Osteocyte (in vitro differentiated cells): ENCODE results near the gene MLANA. TPM values are rescaled to one million over a fixed set of nuclear protein-coding genes. Genes with fewer than 3 reads are reported as not detected.

Experiments
- DNase-seq: peaks from one replicate; pipeline ENCODE4 v3.0.0; 2021; ENCODE audit warnings: mixed read lengths; ENCODE audit not compliant: unreplicated experiment; ENCODE audit errors: extremely low spot score
- H3K27ac Mint-ChIP-seq: one replicate; pipeline ENCODE4 v1.8.0; 2021; ENCODE audit warnings: mild to moderate bottlenecking, mixed read lengths; ENCODE audit not compliant: unreplicated experiment
- H3K27me3 Mint-ChIP-seq: one replicate; pipeline ENCODE4 v1.8.0; 2021; ENCODE audit warnings: mixed read lengths; ENCODE audit not compliant: unreplicated experiment
- H3K36me3 Mint-ChIP-seq: one replicate; pipeline ENCODE4 v1.8.0; 2021; ENCODE audit warnings: mixed read lengths; ENCODE audit not compliant: unreplicated experiment
- H3K4me1 Mint-ChIP-seq: one replicate; pipeline ENCODE4 v1.8.0; 2021; ENCODE audit warnings: mixed read lengths; ENCODE audit not compliant: unreplicated experiment
- H3K4me3 Mint-ChIP-seq: one replicate; pipeline ENCODE4 v1.8.0; 2021; ENCODE audit warnings: mild to moderate bottlenecking, moderate library complexity, mixed read lengths; ENCODE audit not compliant: unreplicated experiment
- H3K9me3 Mint-ChIP-seq: one replicate; pipeline ENCODE4 v1.8.0; 2021; ENCODE audit warnings: mixed read lengths; ENCODE audit not compliant: unreplicated experiment
- total RNA-seq: library from RNA; stranded (reverse); gene quantifications from 2 replicates; pipeline ENCODE4 v1.2.1, GENCODE V29; 2021
- TF ChIP-seq, protein P1 (sequence below): fragments of 200-600 bp; sonication (generic); IDR thresholded peaks from 2 replicates; pipeline ENCODE4 v1.5.0; 2021; ENCODE audit warnings: antibody characterized with exemption, mild to moderate bottlenecking, moderate library complexity

The MLANA gene
- total RNA-seq, 1 donor from 2014 or later = not detected

DNA sequence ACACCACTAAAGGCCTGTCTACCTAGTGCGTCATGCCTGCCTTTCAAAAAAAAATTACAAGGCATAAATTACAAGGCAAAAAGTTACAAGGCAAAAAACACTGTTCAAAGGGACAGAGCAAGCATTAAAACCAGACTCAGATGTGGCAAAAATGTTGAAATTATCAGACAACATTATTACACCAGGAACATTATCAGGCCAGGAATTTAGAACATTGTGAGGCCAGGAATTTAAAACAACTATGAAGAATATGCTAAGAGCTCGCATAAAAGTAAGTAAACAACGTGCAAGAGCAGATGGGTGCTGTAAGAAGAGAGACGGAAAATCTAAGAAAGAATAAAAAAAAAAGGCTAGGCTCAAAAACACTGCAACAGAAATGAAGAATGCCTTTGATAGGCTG, 18.2 kb upstream of the MLANA start:
- DNase-seq = no peak
- Mint-ChIP-seq H3K9me3 (no peaks in the 10 kb centered on the region), H3K4me3 (no peak overlapping the region), H3K36me3 (no peaks in the 10 kb centered on the region), H3K27ac (no peak overlapping the region), H3K4me1 (peaks cover 20% of the 10 kb centered on the region), H3K27me3 (no peaks in the 10 kb centered on the region)
- TF ChIP-seq, protein P1, sequence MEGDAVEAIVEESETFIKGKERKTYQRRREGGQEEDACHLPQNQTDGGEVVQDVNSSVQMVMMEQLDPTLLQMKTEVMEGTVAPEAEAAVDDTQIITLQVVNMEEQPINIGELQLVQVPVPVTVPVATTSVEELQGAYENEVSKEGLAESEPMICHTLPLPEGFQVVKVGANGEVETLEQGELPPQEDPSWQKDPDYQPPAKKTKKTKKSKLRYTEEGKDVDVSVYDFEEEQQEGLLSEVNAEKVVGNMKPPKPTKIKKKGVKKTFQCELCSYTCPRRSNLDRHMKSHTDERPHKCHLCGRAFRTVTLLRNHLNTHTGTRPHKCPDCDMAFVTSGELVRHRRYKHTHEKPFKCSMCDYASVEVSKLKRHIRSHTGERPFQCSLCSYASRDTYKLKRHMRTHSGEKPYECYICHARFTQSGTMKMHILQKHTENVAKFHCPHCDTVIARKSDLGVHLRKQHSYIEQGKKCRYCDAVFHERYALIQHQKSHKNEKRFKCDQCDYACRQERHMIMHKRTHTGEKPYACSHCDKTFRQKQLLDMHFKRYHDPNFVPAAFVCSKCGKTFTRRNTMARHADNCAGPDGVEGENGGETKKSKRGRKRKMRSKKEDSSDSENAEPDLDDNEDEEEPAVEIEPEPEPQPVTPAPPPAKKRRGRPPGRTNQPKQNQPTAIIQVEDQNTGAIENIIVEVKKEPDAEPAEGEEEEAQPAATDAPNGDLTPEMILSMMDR = no peak

DNA sequence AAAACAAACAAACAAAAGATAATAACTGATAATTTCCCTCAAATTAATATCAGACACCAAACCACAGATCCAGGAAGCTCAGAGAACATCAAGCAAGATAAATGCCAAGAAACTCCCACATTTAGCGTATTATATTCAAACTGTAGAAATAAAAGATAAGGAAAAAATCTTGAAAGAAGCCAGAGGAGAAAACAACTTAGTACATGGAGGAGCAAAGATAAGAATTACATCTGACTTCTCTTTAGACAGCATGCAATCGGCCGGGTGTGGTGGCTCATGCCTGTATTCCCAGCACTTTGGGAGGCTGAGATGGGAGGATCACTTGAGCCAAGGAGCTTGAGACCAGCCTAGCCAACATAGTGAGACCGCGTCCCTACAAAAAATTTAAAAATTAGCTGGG, 17.2 kb upstream of the MLANA start:
- Mint-ChIP-seq H3K36me3 (no peaks in the 10 kb centered on the region), H3K4me1 (peaks cover 12% of the 10 kb centered on the region), H3K27ac (no peak overlapping the region), H3K9me3 (no peaks in the 10 kb centered on the region), H3K4me3 (no peak overlapping the region), H3K27me3 (no peaks in the 10 kb centered on the region)
- DNase-seq = no peak
- TF ChIP-seq, protein P1 = no peak

DNA sequence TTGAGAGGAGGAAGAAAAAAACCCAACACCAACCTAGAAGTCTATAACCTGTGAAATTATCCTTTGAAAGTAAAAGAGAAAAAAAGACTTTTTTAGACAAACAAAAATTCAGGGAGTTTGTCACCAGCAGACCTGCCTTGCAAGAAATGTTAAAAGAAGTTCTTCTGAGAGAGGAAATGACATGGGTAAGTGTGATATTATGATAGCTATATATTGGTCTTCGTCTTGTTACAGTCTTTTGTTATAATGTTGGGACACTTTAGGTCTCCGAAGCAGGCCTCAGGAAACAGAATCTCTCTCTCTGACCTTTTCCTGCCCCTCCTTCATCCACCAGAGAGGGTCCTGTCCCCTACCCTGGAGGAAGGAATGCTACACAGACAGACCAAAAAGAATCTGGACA, 16.6 kb upstream of the MLANA start:
- TF ChIP-seq, protein P1 = no peak
- Mint-ChIP-seq H3K9me3 (no peaks in the 10 kb centered on the region), H3K4me1 (peaks cover 12% of the 10 kb centered on the region), H3K27me3 (no peaks in the 10 kb centered on the region), H3K36me3 (no peaks in the 10 kb centered on the region), H3K4me3 (no peak overlapping the region), H3K27ac (no peak overlapping the region)
- no peak for DNase-seq

DNA sequence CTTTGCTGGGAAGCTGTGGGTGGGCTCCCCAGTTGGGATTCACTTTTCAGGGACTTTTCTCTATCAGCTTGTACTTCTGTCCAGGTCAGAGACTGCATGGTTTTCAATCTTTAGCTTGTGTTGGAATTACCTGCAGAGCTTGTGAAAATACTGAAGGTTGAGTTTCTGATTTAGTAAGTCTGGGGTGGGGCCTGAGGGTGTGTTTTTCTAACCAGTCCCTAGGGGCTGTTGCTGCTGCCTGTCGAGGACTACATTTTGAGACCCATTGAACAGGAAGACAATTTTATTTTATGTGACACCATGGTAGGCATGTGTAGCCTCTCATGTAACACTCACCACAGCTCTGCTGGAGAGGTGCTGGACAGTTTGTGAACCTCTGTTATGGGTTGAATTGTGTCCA, 14.7 kb upstream of the MLANA start:
- no peak overlapping the region for H3K27ac Mint-ChIP-seq
- peaks cover 10% of the 10 kb centered on the region for H3K4me1 Mint-ChIP-seq
- no peak for DNase-seq
- H3K36me3 Mint-ChIP-seq = no peaks in the 10 kb centered on the region
- H3K27me3 Mint-ChIP-seq = no peaks in the 10 kb centered on the region
- no peaks in the 10 kb centered on the region for H3K9me3 Mint-ChIP-seq
- TF ChIP-seq, protein P1 = no peak
- no peak overlapping the region for H3K4me3 Mint-ChIP-seq

DNA sequence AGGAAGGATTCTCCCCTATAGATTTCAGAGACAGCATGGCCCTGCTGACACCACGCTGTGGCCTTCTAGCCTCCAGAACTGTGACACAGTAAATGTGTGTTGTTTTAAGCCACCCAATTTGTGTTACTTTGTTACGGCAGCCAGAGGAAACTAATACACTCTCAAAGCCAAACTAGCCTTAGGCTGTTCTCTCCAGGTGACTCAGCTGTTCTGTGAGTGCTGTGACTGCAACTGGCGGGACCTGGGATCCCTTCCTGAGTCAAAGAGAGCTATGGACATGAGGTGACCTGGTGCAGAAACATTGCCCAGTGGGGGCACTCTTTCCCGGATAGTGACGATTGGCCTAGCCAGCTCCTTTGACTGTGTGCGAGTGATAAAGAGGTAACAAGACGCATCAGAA, 14.0 kb upstream of the MLANA start:
- no peak overlapping the region for H3K4me3 Mint-ChIP-seq
- no peak for DNase-seq

More for the DNA sequence above, 14.0 kb upstream of the MLANA start:
- Mint-ChIP-seq H3K4me1 (peaks cover 10% of the 10 kb centered on the region), H3K9me3 (no peaks in the 10 kb centered on the region), H3K36me3 (no peaks in the 10 kb centered on the region), H3K27ac (no peak overlapping the region), H3K27me3 (no peaks in the 10 kb centered on the region)
- TF ChIP-seq, protein P1 = no peak
